ENCODE results near the gene CLDN6.

Gene CLDN6

GRCh38 chr16:3051009-3051408, 33.0 kb upstream of the CLDN6 start:
- no peak for TF ChIP-seq OSR1 (CRISPR knock-in tag; IDR thresholded peaks at IDR 0.05)
- no peak for TF ChIP-seq ZFP30 (CRISPR knock-in tag; IDR thresholded peaks at IDR 0.05)
- TF ChIP-seq POU6F1 (CRISPR knock-in tag; IDR thresholded peaks at IDR 0.05; ENCODE audit: borderline replicate concordance, low read depth) = no peak
- no peak for TF ChIP-seq SNAI2 (CRISPR knock-in tag; IDR thresholded peaks at IDR 0.05)
- no peak for TF ChIP-seq CREB5 (CRISPR knock-in tag; IDR thresholded peaks at IDR 0.05; ENCODE audit: low read depth)
- no peak for TF ChIP-seq ZFP3 (CRISPR knock-in tag; IDR thresholded peaks at IDR 0.05)
- no peak for TF ChIP-seq ISL1 (CRISPR knock-in tag; IDR thresholded peaks at IDR 0.05)
- no peak for TF ChIP-seq TSHZ2 (CRISPR knock-in tag; IDR thresholded peaks at IDR 0.05)
- no peak for TF ChIP-seq ZNF8 (CRISPR knock-in tag; IDR thresholded peaks at IDR 0.05)
- TF ChIP-seq TCF4 (CRISPR knock-in tag; IDR thresholded peaks at IDR 0.05; ENCODE audit: borderline replicate concordance) = no peak
- TF ChIP-seq ZNF565 (CRISPR knock-in tag; conservative IDR thresholded peaks at IDR 0.05; ENCODE audit: low read depth) = no peak
- no peak for TF ChIP-seq PPARA (CRISPR knock-in tag; IDR thresholded peaks at IDR 0.05; ENCODE audit: borderline replicate concordance)
- no peak for TF ChIP-seq CSRNP3 (CRISPR knock-in tag; IDR thresholded peaks at IDR 0.05)
- no peak for TF ChIP-seq CSDC2 (CRISPR knock-in tag; IDR thresholded peaks at IDR 0.05)
- TF ChIP-seq TOX (CRISPR knock-in tag; IDR thresholded peaks at IDR 0.05; ENCODE audit: borderline replicate concordance) = no peak
- no peak for ATAC-seq

- TF ChIP-seq ISL1 (CRISPR knock-in tag; IDR thresholded peaks at IDR 0.05) = no peak
- no peak for TF ChIP-seq CSDC2 (CRISPR knock-in tag; IDR thresholded peaks at IDR 0.05)
- no peak for TF ChIP-seq CREB5 (CRISPR knock-in tag; IDR thresholded peaks at IDR 0.05; ENCODE audit: low read depth)
- TF ChIP-seq POU6F1 (CRISPR knock-in tag; IDR thresholded peaks at IDR 0.05; ENCODE audit: borderline replicate concordance, low read depth) = no peak
- TF ChIP-seq PPARA (CRISPR knock-in tag; IDR thresholded peaks at IDR 0.05; ENCODE audit: borderline replicate concordance) = no peak
- no peak for TF ChIP-seq SNAI2 (CRISPR knock-in tag; IDR thresholded peaks at IDR 0.05)
- TF ChIP-seq ZNF565 (CRISPR knock-in tag; conservative IDR thresholded peaks at IDR 0.05; ENCODE audit: low read depth) = no peak
- TF ChIP-seq GLIS3 (CRISPR knock-in tag; IDR thresholded peaks at IDR 0.05) = no peak
- TF ChIP-seq CSRNP3 (CRISPR knock-in tag; IDR thresholded peaks at IDR 0.05) = no peak
- TF ChIP-seq RARB (CRISPR knock-in tag; IDR thresholded peaks at IDR 0.05) = no peak
- no peak for TF ChIP-seq ZNF70 (CRISPR knock-in tag; IDR thresholded peaks at IDR 0.05)
- no peak for TF ChIP-seq ZC3H10 (CRISPR knock-in tag; IDR thresholded peaks at IDR 0.05)
- no peak for TF ChIP-seq BACH2 (CRISPR knock-in tag; IDR thresholded peaks at IDR 0.05; ENCODE audit: borderline replicate concordance)
- no peak for TF ChIP-seq PATZ1 (CRISPR knock-in tag; IDR thresholded peaks at IDR 0.05; ENCODE audit: borderline replicate concordance)
- no peak for ATAC-seq
Measured at GRCh38 chr16:3050487-3050886, 32.5 kb upstream of the CLDN6 start.
